Duodenal mucosa (tissue), 2 donors: ENCODE data around the gene CELF3.
A peak's percentile ranks its signal among the peaks of the same experiment; 100 is the strongest.
"Not testable (repeated sequence)": the region's sequence is repeated elsewhere in the genome, so short reads cannot be mapped to it uniquely, and the experiment has no call there.

Source experiments
- H3K27ac ChIP-seq: one replicate; pipeline ENCODE4 v1.7.0; 2013; ENCODE audit warnings: low read depth, low read length
- H3K27me3 ChIP-seq, 2 donors: one replicate each; pipeline ENCODE4 v1.7.0; 2013; ENCODE audit warnings: low read length in 2 of 2, control low read depth in 1 of 2; ENCODE audit not compliant: insufficient read depth in 2 of 2, control insufficient read depth in 1 of 2
- H3K36me3 ChIP-seq, 2 donors: one replicate each; pipeline ENCODE4 v1.7.0; 2013; ENCODE audit warnings: low read length in 2 of 2, control low read depth in 1 of 2; ENCODE audit not compliant: insufficient read depth in 2 of 2, control insufficient read depth in 1 of 2
- H3K4me1 ChIP-seq, 2 donors: one replicate each; pipeline ENCODE4 v1.7.0; 2013; ENCODE audit warnings: low read length in 2 of 2, control low read depth in 1 of 2; ENCODE audit not compliant: insufficient read depth in 2 of 2, control insufficient read depth in 1 of 2
- H3K4me3 ChIP-seq, 2 donors: one replicate each; pipeline ENCODE4 v1.7.0; 2013; ENCODE audit warnings: low read length in 2 of 2, low read depth in 1 of 2
- H3K9ac ChIP-seq, 2 donors: one replicate each; pipeline ENCODE4 v1.7.0; 2013; ENCODE audit warnings: low read length in 2 of 2, low read depth in 1 of 2
- H3K9me3 ChIP-seq, 2 donors: one replicate each; pipeline ENCODE4 v1.7.0; 2013; ENCODE audit warnings: low read length in 2 of 2, control low read depth in 1 of 2; ENCODE audit not compliant: control insufficient read depth in 1 of 2

The CELF3 gene

DNA sequence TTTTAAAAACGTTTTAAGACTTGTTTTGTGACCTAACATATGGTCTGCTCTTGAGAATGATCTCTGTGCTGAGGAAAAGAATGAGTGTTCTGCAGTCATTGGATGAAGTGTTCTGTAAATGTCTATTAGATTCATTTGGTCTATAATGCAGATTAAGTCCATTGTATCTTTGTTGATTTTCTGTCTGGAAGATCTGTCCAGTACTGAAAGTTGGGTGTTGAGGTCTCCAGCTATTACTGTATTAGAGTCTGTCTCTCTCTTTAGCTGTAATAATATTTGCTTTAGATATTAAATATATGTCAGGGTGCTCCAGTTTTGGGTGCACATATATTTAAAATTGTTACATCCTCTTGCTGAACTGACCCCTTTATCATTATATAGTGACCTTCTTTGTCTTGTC lies 43.2 kb downstream of the CELF3 start:
- Histone ChIP-seq H3K4me1 (no peaks in the 10 kb centered on the region), H3K9ac (no peak overlapping the region), H3K27ac (no peak overlapping the region), H3K4me3 (no peak overlapping the region), H3K9me3 (no peaks in the 10 kb centered on the region), H3K36me3 (peaks cover 0 to 24% of the 10 kb centered on the region in 2 donors), H3K27me3 (no peaks in the 10 kb centered on the region)

DNA sequence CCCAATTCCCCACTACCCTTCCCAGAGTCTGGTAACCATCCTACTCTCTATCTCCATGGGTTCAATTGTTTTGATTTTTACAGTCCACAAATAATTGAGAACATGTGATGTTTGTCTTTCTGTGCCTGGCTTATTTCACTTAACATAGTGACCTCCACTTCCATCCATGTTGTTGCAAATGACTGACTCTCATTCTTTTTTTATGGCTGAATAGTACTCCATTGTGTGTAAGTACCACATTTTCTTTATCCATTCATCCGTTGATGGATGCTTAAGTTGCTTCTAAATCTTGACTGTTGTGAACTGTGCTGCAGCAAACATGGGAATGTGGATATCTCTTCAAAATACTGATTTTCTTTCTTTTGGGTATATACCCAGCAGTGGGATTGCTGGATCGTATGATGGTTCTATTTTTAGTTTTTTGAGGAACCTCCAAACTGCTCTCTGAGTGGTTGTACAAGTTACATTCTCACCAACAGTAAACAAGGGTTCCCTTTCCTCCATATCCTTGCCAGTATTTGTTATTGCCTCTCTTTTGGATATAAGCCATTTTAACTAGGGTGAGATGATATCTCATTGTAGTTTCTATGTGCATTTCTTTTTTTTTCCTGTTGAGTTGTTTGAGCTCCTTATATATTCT lies 46.4 kb downstream of the CELF3 start:
- H3K9ac ChIP-seq, H3K4me3 ChIP-seq, H3K9me3 ChIP-seq, H3K4me1 ChIP-seq, H3K27ac ChIP-seq, H3K27me3 ChIP-seq: not testable (repeated sequence)
- H3K36me3 ChIP-seq = peaks cover 0 to 24% of the 10 kb centered on the region in 2 donors

DNA sequence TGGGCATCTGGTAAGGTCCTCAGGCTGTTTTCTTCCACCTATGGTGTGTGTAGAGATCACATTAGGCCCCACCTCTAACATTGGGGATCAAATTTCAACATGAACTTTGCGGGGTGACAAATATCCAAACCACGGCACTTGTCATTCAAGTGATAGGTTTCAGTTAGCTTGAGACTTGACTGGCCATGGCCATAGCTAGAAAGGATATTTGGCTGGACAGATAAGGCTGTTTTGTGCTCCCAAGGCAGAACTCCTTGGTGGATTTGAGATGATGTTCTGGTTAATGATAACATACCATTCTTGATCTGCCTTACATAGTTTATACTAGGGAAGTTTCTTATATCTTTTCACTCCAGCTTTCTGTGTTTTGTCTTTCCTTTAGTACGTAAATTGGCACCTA lies 48.5 kb downstream of the CELF3 start:
- Histone ChIP-seq H3K36me3 (peaks cover 0 to 26% of the 10 kb centered on the region in 2 donors), H3K27me3 (no peaks in the 10 kb centered on the region), H3K9me3 (no peaks in the 10 kb centered on the region), H3K27ac (no peak overlapping the region), H3K4me3 (no peak overlapping the region), H3K9ac (no peak overlapping the region), H3K4me1 (no peaks in the 10 kb centered on the region)

DNA sequence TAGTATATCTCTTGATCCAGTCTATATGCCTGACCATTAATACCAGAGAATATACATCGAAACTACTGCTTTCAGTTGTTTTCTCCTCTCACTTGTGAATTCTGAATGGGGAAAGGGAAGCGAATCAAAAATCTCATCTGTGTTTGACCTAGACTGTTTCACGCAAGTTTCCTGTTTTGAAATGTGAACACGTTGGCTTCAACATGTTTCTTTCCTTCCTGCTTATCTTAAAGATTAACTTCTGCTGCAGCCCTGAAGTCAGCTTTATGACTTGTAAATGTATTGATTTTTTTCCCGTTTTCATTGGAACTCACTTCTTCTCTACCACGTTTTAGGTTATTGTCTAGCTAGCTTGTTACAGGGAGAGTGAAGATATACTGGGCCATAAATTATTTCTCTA lies 54.9 kb downstream of the CELF3 start:
- peak overlapping the region; percentile 27 to 40 for H3K4me3 ChIP-seq
- no peaks in the 10 kb centered on the region for H3K27me3 ChIP-seq
- peaks cover 0 to 19% of the 10 kb centered on the region in 2 donors for H3K36me3 ChIP-seq
- H3K9me3 ChIP-seq = no peaks in the 10 kb centered on the region
- H3K4me1 ChIP-seq = peaks cover 5 to 12% of the 10 kb centered on the region in 2 donors
- peak overlapping the region in 1 of 2 donors; percentile 11 for H3K9ac ChIP-seq
- no peak overlapping the region for H3K27ac ChIP-seq

DNA sequence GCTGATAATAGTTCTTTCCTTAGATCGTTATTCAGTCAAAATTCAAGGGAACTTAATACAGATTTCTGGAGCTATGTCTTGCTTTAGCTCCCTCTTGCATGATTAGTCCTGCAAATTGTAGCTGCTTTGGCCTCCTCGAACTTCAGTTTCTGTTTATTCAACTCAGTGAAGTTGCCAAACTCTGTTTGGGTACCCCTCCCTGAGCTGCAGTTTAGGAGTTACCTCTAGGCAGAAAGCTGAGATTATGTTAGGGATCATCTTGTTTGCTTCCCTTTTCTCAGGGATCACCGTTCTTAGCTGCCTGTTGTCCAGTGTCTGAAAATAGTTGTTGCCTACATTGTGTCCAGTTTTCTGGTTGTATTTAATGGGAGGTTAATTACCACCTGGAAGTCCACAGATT lies 61.2 kb downstream of the CELF3 start:
- Histone ChIP-seq H3K9ac (no peak overlapping the region), H3K27me3 (no peaks in the 10 kb centered on the region), H3K27ac (no peak overlapping the region), H3K36me3 (peaks cover 0 to 22% of the 10 kb centered on the region in 2 donors), H3K4me1 (peaks cover 6% of the 10 kb centered on the region in 2 donors), H3K4me3 (no peak overlapping the region), H3K9me3 (no peaks in the 10 kb centered on the region)

DNA sequence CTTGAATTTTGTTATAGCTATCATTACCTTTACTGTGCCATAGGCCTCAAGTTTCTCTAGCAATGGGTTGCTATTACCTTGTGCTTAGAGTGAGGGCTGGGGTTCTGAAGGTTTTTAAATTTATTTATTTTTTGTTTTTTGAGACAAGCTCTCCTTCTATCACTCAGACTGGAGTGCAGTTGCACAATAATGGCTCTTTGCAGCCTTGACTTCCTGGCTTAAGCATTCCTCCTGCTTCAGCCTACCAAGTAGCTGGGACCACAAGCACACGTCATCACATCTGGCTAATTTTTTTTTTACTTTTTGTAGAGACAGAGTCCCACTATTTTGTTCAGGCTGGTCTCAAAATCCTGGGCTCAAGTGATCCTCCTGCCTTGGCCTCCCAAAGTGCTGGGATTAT lies 63.2 kb downstream of the CELF3 start:
- Histone ChIP-seq H3K27ac (no peak overlapping the region), H3K4me3 (no peak overlapping the region), H3K4me1 (peaks cover 6% of the 10 kb centered on the region in 2 donors), H3K27me3 (no peaks in the 10 kb centered on the region), H3K9ac (no peak overlapping the region), H3K36me3 (peaks cover 0 to 14% of the 10 kb centered on the region in 2 donors), H3K9me3 (no peaks in the 10 kb centered on the region)
